Stomach smooth muscle (tissue), 2 donors: ENCODE results near the gene MRPL3.

Source experiments
- H3K27ac ChIP-seq: one replicate; pipeline ENCODE4 v1.7.0; 2013; ENCODE audit warnings: mild to moderate bottlenecking, low read length, inconsistent platforms
- H3K27me3 ChIP-seq, 2 donors: one replicate each; pipeline ENCODE4 v1.7.0; 2013; ENCODE audit warnings: low read length in 2 of 2; ENCODE audit not compliant: insufficient read depth in 2 of 2, control insufficient read depth in 1 of 2
- H3K36me3 ChIP-seq, 2 donors: one replicate each; pipeline ENCODE4 v1.7.0; 2013; ENCODE audit warnings: low read length in 2 of 2; ENCODE audit not compliant: control insufficient read depth in 2 of 2, insufficient read depth in 2 of 2
- H3K4me1 ChIP-seq: one replicate; pipeline ENCODE4 v1.7.0; 2013; ENCODE audit warnings: low read length; ENCODE audit not compliant: control insufficient read depth, insufficient read depth
- H3K4me3 ChIP-seq, 2 donors: one replicate each; pipeline ENCODE4 v1.7.0; 2013; ENCODE audit warnings: low read length in 2 of 2
- H3K9ac ChIP-seq, 2 donors: one replicate each; pipeline ENCODE4 v1.7.0; 2013; ENCODE audit warnings: low read length in 2 of 2, mild to moderate bottlenecking in 1 of 2
- H3K9me3 ChIP-seq, 2 donors: one replicate each; pipeline ENCODE4 v1.7.0; 2013; ENCODE audit warnings: low read length in 2 of 2; ENCODE audit not compliant: control insufficient read depth in 2 of 2
- donor health status: healthy.
- donor health status: Pancreatic carcinoma.

The MRPL3 gene

GRCh38 chr3:131540143-131540542 lies 37.4 kb upstream of the MRPL3 start:
- Histone ChIP-seq H3K36me3 (no peaks in the 10 kb centered on the region), H3K4me3 (no peak overlapping the region), H3K27ac (no peak overlapping the region), H3K27me3 (no peaks in the 10 kb centered on the region), H3K9me3 (peaks cover 0 to 5% of the 10 kb centered on the region in 2 donors), H3K9ac (no peak overlapping the region), H3K4me1 (peaks cover 3% of the 10 kb centered on the region)

- Histone ChIP-seq H3K4me1 (peaks cover 3% of the 10 kb centered on the region), H3K4me3 (no peak overlapping the region), H3K9me3 (peaks cover 0 to 5% of the 10 kb centered on the region in 2 donors), H3K36me3 (no peaks in the 10 kb centered on the region), H3K27me3 (no peaks in the 10 kb centered on the region), H3K27ac (no peak overlapping the region), H3K9ac (no peak overlapping the region)
These were observed 36.2 kb upstream of the MRPL3 start for GRCh38 chr3:131538968-131539367.

GRCh38 chr3:131537531-131537930 lies 34.8 kb upstream of the MRPL3 start:
- Histone ChIP-seq H3K4me1 (no peaks in the 10 kb centered on the region), H3K27me3 (no peaks in the 10 kb centered on the region), H3K9me3 (peaks cover 0 to 5% of the 10 kb centered on the region in 2 donors), H3K9ac (no peak overlapping the region), H3K4me3 (no peak overlapping the region), H3K36me3 (no peaks in the 10 kb centered on the region), H3K27ac (no peak overlapping the region)

DNA sequence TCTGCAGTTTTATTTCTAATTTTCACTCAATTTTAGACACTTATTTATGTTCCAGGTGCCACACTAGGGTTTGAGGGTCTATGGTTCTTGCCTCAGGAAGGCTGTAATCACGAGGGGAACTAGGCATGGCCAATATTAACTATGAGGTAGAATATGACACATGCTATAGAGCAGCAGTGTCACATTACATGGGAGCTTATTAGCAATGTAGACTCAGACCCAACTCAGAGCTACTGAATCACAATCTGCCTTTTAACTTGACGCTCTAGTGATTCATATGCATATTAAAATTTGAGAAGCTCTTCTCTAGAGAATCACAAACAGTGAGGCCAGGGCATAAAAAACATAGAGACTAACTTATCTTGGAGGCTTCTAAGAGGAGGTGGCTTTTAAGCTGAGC lies 32.8 kb upstream of the MRPL3 start:
- Histone ChIP-seq H3K27ac (no peak overlapping the region), H3K4me3 (no peak overlapping the region), H3K4me1 (no peaks in the 10 kb centered on the region), H3K27me3 (no peaks in the 10 kb centered on the region), H3K9me3 (peaks cover 0 to 5% of the 10 kb centered on the region in 2 donors), H3K9ac (no peak overlapping the region), H3K36me3 (no peaks in the 10 kb centered on the region)

- Histone ChIP-seq H3K4me1 (no peaks in the 10 kb centered on the region), H3K9me3 (peaks cover 0 to 5% of the 10 kb centered on the region in 2 donors), H3K36me3 (no peaks in the 10 kb centered on the region), H3K4me3 (no peak overlapping the region), H3K27me3 (no peaks in the 10 kb centered on the region), H3K9ac (no peak overlapping the region), H3K27ac (no peak overlapping the region)
These were observed 32.4 kb upstream of the MRPL3 start for GRCh38 chr3:131535131-131535530.

DNA sequence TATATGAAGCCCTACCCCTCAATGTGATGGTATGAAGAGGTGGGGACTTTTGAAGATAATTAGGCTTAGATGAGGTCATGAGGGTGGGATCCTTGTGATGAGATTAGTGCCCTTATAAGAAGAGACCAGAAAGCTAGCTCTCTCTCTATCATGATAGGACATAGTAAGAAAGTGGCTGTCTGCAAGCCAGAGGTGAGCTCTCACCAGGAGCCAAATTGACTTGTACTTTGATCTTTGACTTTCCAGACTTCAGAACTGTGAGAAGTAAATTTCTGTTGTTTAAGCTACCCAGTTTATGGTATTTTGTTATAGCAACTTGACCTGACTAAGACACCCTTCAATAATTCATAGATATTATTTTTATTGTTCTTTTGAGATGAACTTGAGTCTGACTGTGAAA lies 29.9 kb upstream of the MRPL3 start:
- Histone ChIP-seq H3K9ac (no peak overlapping the region), H3K36me3 (no peaks in the 10 kb centered on the region), H3K4me3 (no peak overlapping the region), H3K9me3 (no peaks in the 10 kb centered on the region), H3K27me3 (no peaks in the 10 kb centered on the region), H3K4me1 (no peaks in the 10 kb centered on the region), H3K27ac (no peak overlapping the region)

DNA sequence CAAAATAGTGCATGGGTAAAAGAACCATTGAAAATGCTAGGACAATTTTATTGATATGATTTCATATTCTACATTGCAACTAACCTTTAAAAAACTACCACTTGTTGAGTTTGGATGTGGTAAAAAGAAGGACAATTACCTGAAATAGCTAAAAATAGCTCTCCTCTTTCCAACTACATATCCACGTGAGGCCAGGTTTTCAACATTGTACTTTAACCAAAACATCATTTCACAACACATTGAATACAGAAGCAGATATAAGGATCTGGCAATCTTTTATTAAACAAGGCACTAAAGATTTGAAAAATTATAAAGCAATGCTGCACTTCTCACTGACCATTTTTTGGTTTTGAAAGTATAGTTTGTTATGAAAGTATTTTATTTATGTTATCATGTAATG lies 28.1 kb upstream of the MRPL3 start:
- no peak overlapping the region for H3K27ac ChIP-seq
- H3K9ac ChIP-seq: no peak overlapping the region
- no peaks in the 10 kb centered on the region for H3K36me3 ChIP-seq
- H3K4me1 ChIP-seq: peaks cover 5% of the 10 kb centered on the region
- no peak overlapping the region for H3K4me3 ChIP-seq
- H3K27me3 ChIP-seq: peaks cover 2 to 9% of the 10 kb centered on the region in 2 donors
- no peaks in the 10 kb centered on the region for H3K9me3 ChIP-seq

DNA sequence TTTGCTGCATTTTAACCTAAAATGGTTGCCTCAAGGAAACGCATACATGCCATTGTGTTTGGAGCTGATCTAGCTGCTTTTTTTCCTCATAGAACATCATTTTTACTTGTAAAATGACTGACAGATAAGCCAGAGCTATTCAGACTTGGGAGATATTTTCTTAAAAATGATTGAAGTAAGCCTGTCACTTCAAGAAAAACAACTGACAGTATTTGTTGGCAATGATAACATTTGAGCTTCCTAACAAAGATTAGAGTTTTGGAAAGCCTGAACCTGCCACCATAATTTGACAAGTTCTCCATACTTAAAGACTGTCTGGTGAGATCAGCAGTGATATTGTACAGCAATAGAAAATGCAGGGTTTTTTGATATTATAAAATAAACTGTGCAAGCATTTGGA lies 27.6 kb upstream of the MRPL3 start:
- H3K4me1 ChIP-seq: peaks cover 5% of the 10 kb centered on the region
- H3K4me3 ChIP-seq: no peak overlapping the region
- H3K9me3 ChIP-seq: no peaks in the 10 kb centered on the region
- no peaks in the 10 kb centered on the region for H3K36me3 ChIP-seq
- peaks cover 2 to 9% of the 10 kb centered on the region in 2 donors for H3K27me3 ChIP-seq
- H3K9ac ChIP-seq: no peak overlapping the region
- H3K27ac ChIP-seq: no peak overlapping the region

DNA sequence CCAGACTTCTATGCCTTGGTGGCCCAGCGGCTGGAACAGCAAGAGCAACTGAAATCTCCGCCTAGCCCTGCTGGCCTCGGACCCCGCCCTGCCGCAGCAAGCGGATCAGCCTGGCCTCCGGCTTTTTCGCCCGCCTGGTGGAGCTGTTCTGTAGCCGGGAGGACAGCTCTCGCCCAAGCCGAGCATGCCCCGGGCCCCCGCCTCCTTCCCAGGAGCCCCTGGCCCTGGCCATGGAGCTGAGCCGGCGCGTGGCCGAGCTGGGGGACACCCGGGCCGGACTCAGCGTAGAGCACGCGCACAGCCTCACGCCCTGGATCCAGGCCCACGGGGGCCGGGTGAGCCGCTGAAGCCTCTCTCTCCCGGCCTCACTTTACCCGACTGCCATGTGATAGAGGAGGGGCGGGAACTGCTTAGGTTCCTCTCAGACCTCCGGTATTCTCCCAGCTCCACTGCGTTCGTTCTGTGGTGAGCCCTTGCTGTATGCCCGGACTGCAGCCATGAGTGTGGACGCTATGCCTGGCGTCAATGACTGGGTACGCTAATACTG lies 24.1 kb upstream of the MRPL3 start:
- H3K4me3 ChIP-seq: peak overlapping the region; percentile 43 to 62
- H3K27ac ChIP-seq: no peak overlapping the region

DNA sequence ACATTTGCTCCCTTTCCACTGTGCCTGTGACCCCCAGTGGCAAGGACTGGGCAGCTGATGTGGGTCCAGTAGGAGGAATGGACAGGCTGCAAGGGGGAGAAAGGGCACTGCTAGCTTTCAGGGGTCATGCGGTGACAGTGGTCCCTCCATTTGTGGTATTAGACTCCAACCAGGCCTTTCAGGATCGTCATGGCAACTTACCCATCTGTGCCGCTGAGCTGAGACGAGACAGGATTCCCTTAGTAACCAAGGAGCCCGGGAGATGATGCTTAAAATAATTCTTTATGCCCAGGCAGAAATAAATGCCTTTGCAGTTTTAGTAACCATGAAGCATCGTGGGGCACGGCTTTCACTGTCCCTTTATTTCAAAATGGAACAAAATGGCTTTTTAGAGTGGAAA lies 15.9 kb upstream of the MRPL3 start:
- Histone ChIP-seq H3K4me3 (no peak overlapping the region), H3K4me1 (no peaks in the 10 kb centered on the region), H3K9me3 (no peaks in the 10 kb centered on the region), H3K9ac (no peak overlapping the region), H3K27ac (no peak overlapping the region), H3K36me3 (no peaks in the 10 kb centered on the region), H3K27me3 (no peaks in the 10 kb centered on the region)

More for the DNA sequence above, 24.1 kb upstream of the MRPL3 start:
- no peaks in the 10 kb centered on the region for H3K36me3 ChIP-seq
- H3K9me3 ChIP-seq: no peaks in the 10 kb centered on the region
- peak overlapping the region in 1 of 2 donors; percentile 20 for H3K9ac ChIP-seq
- H3K4me1 ChIP-seq: peaks cover 5% of the 10 kb centered on the region
- peaks cover 2 to 12% of the 10 kb centered on the region in 2 donors for H3K27me3 ChIP-seq

DNA sequence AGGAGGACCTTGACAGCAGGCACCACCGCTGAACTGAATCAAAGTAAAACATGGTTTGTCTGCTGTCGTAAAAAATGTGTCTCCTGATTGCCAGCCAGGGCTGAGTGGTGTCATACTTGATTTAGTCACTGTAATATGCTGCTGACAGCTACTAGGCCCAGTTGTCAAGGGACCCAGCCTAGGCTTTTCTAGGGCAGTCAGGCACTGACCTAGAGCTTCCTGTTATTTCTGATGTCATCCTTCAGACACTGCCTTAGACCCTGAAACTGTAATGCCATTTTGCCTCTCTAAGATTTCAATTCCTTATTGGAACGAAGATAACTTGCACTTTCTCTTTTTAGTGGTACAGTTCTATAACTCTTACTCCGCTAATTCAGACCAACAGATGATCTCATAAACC lies 2.6 kb upstream of the MRPL3 start:
- Histone ChIP-seq H3K4me3 (no peak overlapping the region), H3K9ac (no peak overlapping the region), H3K27me3 (no peaks in the 10 kb centered on the region), H3K27ac (no peak overlapping the region), H3K9me3 (no peaks in the 10 kb centered on the region), H3K36me3 (no peaks in the 10 kb centered on the region), H3K4me1 (peaks cover 6% of the 10 kb centered on the region)
